HepG2 (cell line): ENCODE measurements around the gene SLC5A6. TPM values are rescaled to one million over a fixed set of nuclear protein-coding genes. Genes with fewer than 3 reads are reported as not detected.

Experiments used
- BCL6 ChIP-seq: IDR thresholded peaks from 2 replicates; pipeline ENCODE4 v1.6.1; 2016; ENCODE audit warnings: missing genetic modification reagents, missing compliant biosample characterization
- CAMTA2 ChIP-seq: sonication (generic); formaldehyde crosslinking; IDR thresholded peaks from 2 replicates; pipeline ENCODE4 v1.4.0; 2020; ENCODE audit warnings: mild to moderate bottlenecking, missing genetic modification reagents, borderline replicate concordance
- DPF2 ChIP-seq: sonication (generic); formaldehyde crosslinking; IDR thresholded peaks from 2 replicates; pipeline ENCODE4 v1.4.0; 2020; ENCODE audit warnings: mild to moderate bottlenecking, low read depth, missing genetic modification reagents, borderline replicate concordance
- EED ChIP-seq: sonication (generic); formaldehyde crosslinking; IDR thresholded peaks from 2 replicates; pipeline ENCODE4 v1.5.0; 2020; ENCODE audit warnings: mild to moderate bottlenecking, missing genetic modification reagents
- GTF2F1 ChIP-seq: fragments of 150-350 bp; IDR thresholded peaks from 2 replicates; pipeline ENCODE4 v1.6.1; 2014; ENCODE audit warnings: low read length
- LCORL ChIP-seq, 2 experiments: fragments of 450-650 bp in 1 of 2; sonication (generic) in 1 of 2; formaldehyde crosslinking in 1 of 2; IDR thresholded peaks; 2 replicates each; pipeline versions ENCODE4 v1.5.0 to v1.6.1; 2017 to 2020; ENCODE audit warnings: antibody characterized with exemption in 1 of 2, missing genetic modification reagents in 1 of 2
- NBN ChIP-seq: fragments of 450-650 bp; conservative IDR thresholded peaks from 2 replicates; pipeline ENCODE4 v1.6.1; 2017
- POLR2A ChIP-seq, 2 experiments: IDR thresholded peaks; 2 replicates each; pipeline ENCODE4 v1.6.1; 2011; ENCODE audit warnings: low read depth in 2 of 2, low read length in 2 of 2, mild to moderate bottlenecking in 1 of 2, moderate library complexity in 1 of 2; ENCODE audit not compliant: insufficient read depth in 1 of 2
- YY1 ChIP-seq: IDR thresholded peaks from 2 replicates; pipeline ENCODE4 v1.6.1; 2011; ENCODE audit warnings: low read length, low read depth, moderate library complexity, mild to moderate bottlenecking; ENCODE audit not compliant: insufficient read depth, insufficient replicate concordance
- ZFP1 ChIP-seq: IDR thresholded peaks from 2 replicates; pipeline ENCODE4 v1.6.1; 2016
- ZNF382 ChIP-seq: sonication (generic); formaldehyde crosslinking; IDR thresholded peaks from 2 replicates; pipeline ENCODE4 v1.5.0; 2020; ENCODE audit warnings: missing genetic modification reagents, mild to moderate bottlenecking, borderline replicate concordance
- ZNF770 ChIP-seq: sonication (generic); formaldehyde crosslinking; IDR thresholded peaks from 2 replicates; pipeline ENCODE4 v1.5.0; 2020; ENCODE audit warnings: mild to moderate bottlenecking, missing genetic modification reagents
- polyA plus RNA-seq, 8 experiments: library from polyadenylated mRNA; depleted of rRNA in 3 of 8; stranded (reverse) in 7 of 8; unstranded in 1 of 8; fragments of >200 nt; fragmentation: Illumina TruSeq in 4 of 8; extraction: Trizol in 4 of 8; gene quantifications; 2 replicates each; pipeline versions ENCODE4 v1.2.1 to v1.2.3, GENCODE V29; 2011 to 2016; ENCODE audit warnings: low read depth in 4 of 8, missing spikeins in 1 of 8, mixed read lengths in 1 of 8; ENCODE audit not compliant: insufficient read depth in 1 of 8
- total RNA-seq, 5 experiments: library from RNA; depleted of rRNA; stranded (reverse); fragments of >200 nt; fragmentation: Illumina TruSeq; extraction: Trizol; gene quantifications; 2 replicates each; pipeline ENCODE4 v1.2.3, GENCODE V29; 2016; ENCODE audit warnings: low read depth in 1 of 5
- TF ChIP-seq, protein P1 (sequence below): sonication (generic); formaldehyde crosslinking; IDR thresholded peaks from 2 replicates; pipeline ENCODE4 v1.4.0; 2020; ENCODE audit warnings: mild to moderate bottlenecking, missing genetic modification reagents
- TF ChIP-seq, protein P2 (sequence below): IDR thresholded peaks from 2 replicates; pipeline ENCODE4 v1.6.1; 2016
- TF ChIP-seq, protein P3 (sequence below): sonication (generic); formaldehyde crosslinking; IDR thresholded peaks from one replicate; pipeline ENCODE4 v1.5.1; 2020; ENCODE audit warnings: mild to moderate bottlenecking, missing genetic modification reagents; ENCODE audit errors: not compliant biosample characterization

Gene SLC5A6
- total and polyA plus RNA-seq, 2 of the 13 experiments (the other 11 are each of a cell fraction or from before 2014, with no cell fraction given), result 135 to 417 TPM

DNA sequence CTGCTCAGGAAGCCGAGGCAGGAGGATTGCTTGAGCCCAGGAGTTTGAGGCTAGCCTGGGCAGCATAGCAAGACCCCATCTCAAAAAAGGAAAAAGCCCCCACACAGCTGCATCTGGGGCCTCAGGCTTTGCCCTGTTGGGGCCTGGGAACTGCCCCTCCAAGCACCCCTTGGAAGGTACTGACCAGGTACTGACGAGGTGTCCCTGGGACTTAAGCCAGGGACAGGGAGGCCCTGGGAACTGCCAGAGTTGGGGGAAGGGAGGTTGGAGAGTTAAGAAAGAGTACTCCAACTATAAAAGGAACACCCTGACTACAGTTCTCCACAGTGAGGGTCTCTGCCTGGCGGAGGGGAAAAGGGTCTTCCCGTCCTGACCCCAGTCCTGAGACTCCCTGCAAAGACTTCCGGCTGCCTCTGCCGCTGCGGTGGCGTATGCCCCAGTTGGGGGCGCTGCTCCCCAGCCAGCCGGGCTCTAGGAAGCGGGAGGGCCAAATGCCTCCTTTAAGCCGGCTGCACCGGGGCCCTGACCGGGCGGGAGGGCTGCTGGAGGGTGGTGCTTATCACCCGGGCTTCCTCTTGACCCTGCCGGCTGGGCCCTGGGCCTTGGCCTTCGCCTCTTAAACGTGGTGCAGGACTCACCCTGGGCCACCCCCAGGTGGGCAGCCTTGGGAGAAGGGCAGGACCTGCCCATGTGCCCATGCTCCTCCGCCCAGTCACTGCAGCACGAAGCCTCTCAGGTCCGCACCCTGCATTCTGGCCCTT, 38.0 kb upstream of the SLC5A6 start (continued):
- TF ChIP-seq, protein P1, sequence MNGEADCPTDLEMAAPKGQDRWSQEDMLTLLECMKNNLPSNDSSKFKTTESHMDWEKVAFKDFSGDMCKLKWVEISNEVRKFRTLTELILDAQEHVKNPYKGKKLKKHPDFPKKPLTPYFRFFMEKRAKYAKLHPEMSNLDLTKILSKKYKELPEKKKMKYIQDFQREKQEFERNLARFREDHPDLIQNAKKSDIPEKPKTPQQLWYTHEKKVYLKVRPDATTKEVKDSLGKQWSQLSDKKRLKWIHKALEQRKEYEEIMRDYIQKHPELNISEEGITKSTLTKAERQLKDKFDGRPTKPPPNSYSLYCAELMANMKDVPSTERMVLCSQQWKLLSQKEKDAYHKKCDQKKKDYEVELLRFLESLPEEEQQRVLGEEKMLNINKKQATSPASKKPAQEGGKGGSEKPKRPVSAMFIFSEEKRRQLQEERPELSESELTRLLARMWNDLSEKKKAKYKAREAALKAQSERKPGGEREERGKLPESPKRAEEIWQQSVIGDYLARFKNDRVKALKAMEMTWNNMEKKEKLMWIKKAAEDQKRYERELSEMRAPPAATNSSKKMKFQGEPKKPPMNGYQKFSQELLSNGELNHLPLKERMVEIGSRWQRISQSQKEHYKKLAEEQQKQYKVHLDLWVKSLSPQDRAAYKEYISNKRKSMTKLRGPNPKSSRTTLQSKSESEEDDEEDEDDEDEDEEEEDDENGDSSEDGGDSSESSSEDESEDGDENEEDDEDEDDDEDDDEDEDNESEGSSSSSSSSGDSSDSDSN (CRISPR knock-in tag), result peak; percentile 87
- no peak for TF ChIP-seq ZFP1 (CRISPR knock-in tag)
- TF ChIP-seq BCL6 (CRISPR knock-in tag), result peak; percentile 33; the same call in 1 of the 2 replicates
- no peak for TF ChIP-seq ZNF382 (CRISPR knock-in tag)
- TF ChIP-seq, protein P2, sequence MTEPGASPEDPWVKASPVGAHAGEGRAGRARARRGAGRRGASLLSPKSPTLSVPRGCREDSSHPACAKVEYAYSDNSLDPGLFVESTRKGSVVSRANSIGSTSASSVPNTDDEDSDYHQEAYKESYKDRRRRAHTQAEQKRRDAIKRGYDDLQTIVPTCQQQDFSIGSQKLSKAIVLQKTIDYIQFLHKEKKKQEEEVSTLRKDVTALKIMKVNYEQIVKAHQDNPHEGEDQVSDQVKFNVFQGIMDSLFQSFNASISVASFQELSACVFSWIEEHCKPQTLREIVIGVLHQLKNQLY, result 0 out of 2 replicates have a peak, but pooled peaks have one; percentile 39
- TF ChIP-seq, protein P3, sequence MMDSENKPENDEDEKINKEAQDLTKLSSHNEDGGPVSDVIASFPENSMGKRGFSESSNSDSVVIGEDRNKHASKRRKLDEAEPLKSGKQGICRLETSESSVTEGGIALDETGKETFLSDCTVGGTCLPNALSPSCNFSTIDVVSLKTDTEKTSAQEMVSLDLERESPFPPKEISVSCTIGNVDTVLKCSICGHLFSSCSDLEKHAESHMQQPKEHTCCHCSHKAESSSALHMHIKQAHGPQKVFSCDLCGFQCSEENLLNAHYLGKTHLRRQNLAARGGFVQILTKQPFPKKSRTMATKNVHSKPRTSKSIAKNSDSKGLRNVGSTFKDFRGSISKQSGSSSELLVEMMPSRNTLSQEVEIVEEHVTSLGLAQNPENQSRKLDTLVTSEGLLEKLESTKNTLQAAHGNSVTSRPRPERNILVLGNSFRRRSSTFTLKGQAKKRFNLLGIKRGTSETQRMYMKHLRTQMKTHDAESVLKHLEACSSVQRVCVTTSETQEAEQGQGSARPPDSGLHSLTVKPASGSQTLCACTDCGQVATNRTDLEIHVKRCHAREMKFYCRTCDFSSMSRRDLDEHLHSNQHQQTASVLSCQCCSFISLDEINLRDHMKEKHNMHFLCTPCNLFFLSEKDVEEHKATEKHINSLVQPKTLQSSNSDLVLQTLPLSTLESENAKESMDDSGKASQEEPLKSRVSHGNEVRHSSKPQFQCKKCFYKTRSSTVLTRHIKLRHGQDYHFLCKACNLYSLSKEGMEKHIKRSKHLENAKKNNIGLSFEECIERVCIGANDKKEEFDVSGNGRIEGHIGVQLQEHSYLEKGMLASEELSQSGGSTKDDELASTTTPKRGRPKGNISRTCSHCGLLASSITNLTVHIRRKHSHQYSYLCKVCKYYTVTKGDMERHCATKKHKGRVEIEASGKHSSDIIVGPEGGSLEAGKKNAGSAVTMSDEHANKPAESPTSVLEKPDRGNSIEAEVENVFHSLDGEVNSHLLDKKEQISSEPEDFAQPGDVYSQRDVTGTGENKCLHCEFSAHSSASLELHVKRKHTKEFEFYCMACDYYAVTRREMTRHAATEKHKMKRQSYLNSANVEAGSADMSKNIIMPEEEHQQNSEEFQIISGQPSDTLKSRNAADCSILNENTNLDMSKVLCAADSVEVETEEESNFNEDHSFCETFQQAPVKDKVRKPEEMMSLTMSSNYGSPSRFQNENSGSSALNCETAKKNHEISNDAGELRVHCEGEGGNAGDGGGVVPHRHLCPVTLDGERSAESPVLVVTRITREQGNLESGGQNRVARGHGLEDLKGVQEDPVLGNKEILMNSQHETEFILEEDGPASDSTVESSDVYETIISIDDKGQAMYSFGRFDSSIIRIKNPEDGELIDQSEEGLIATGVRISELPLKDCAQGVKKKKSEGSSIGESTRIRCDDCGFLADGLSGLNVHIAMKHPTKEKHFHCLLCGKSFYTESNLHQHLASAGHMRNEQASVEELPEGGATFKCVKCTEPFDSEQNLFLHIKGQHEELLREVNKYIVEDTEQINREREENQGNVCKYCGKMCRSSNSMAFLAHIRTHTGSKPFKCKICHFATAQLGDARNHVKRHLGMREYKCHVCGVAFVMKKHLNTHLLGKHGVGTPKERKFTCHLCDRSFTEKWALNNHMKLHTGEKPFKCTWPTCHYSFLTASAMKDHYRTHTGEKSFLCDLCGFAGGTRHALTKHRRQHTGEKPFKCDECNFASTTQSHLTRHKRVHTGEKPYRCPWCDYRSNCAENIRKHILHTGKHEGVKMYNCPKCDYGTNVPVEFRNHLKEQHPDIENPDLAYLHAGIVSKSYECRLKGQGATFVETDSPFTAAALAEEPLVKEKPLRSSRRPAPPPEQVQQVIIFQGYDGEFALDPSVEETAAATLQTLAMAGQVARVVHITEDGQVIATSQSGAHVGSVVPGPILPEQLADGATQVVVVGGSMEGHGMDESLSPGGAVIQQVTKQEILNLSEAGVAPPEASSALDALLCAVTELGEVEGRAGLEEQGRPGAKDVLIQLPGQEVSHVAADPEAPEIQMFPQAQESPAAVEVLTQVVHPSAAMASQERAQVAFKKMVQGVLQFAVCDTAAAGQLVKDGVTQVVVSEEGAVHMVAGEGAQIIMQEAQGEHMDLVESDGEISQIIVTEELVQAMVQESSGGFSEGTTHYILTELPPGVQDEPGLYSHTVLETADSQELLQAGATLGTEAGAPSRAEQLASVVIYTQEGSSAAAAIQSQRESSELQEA (CRISPR knock-in tag), result peak; percentile 20
- TF ChIP-seq NBN, result no peak
- 0 out of 4 replicates have a peak, but pooled peaks of 1 of the 2 experiments have one; percentile 22 for TF ChIP-seq POLR2A (IDR thresholded peaks at IDR 0.05; ENCODE audit: insufficient read depth in 1 of 2, low read depth in 2 of 2, low read length in 2 of 2)
- 0 out of 2 replicates have a peak, but pooled peaks have one; percentile 22 for TF ChIP-seq EED (CRISPR knock-in tag)
- no peak for TF ChIP-seq LCORL (IDR thresholded peaks at IDR 0.05)
- peak; percentile 56; the same call in 1 of the 2 replicates for TF ChIP-seq LCORL (CRISPR knock-in tag; IDR thresholded peaks at IDR 0.05)
- TF ChIP-seq ZNF770 (CRISPR knock-in tag), result peak; percentile 76
- peak; percentile 73 for TF ChIP-seq YY1
- 0 out of 2 replicates have a peak, but pooled peaks have one; percentile 15 for TF ChIP-seq DPF2 (CRISPR knock-in tag)
- no peak for TF ChIP-seq GTF2F1
- TF ChIP-seq CAMTA2 (CRISPR knock-in tag), result 0 out of 2 replicates have a peak, but pooled peaks have one; percentile 43
